ENCODE measurements around the gene BABAM2. TPM values are rescaled to one million over a fixed set of nuclear protein-coding genes. Genes with fewer than 3 reads are reported as not detected.

The BABAM2 gene
- total RNA-seq, 2 experiments from 2014 or later: 19.7 to 33.2 TPM

GRCh38 chr2:28296243-28296642, 405.7 kb downstream of the BABAM2 start:
- Histone ChIP-seq H3K4me2 (ENCODE audit: low read length) (no peak overlapping the region), H3K4me1 (ENCODE audit: insufficient read depth, low read length, poor library complexity, severe bottlenecking) (no peaks in the 10 kb centered on the region), H3K9me3 (ENCODE audit: low read length) (no peaks in the 10 kb centered on the region), H3K36me3 (ENCODE audit: insufficient read depth, low read length) (no peaks in the 10 kb centered on the region), H3K4me3 (ENCODE audit: low read depth, low read length, poor library complexity, severe bottlenecking) (no peak overlapping the region), H3K79me2 (ENCODE audit: insufficient read depth, low read depth, low read length) (no peaks in the 10 kb centered on the region), H3K27ac (ENCODE audit: low read depth, low read length, poor library complexity, severe bottlenecking) (no peak overlapping the region), H2AFZ (ENCODE audit: low read length) (no peak overlapping the region), H4K20me1 (ENCODE audit: insufficient read depth, low read length) (no peaks in the 10 kb centered on the region; the same call in 1 of the 2 replicates), H3K9me2 (ENCODE audit: insufficient read depth, low read length) (no peaks in the 10 kb centered on the region)
- ChIA-PET POLR2A (no interaction called here), CTCF (ENCODE audit: unreplicated experiment) (no interaction called here)
- BruUV-seq (replicated peaks): no TSS peak
- TF ChIP-seq EZH2phosphoT487 (IDR thresholded peaks at IDR 0.05; ENCODE audit: borderline replicate concordance, low read depth, low read length) (no peak), CTCF (conservative IDR thresholded peaks at IDR 0.05; ENCODE audit: low read length) (no peak)
- no peak for DNase-seq (ENCODE audit: low spot score)
- intact Hi-C loops (cut with micrococcal nuclease; ENCODE audit: unreplicated experiment): no loop called here

DNA sequence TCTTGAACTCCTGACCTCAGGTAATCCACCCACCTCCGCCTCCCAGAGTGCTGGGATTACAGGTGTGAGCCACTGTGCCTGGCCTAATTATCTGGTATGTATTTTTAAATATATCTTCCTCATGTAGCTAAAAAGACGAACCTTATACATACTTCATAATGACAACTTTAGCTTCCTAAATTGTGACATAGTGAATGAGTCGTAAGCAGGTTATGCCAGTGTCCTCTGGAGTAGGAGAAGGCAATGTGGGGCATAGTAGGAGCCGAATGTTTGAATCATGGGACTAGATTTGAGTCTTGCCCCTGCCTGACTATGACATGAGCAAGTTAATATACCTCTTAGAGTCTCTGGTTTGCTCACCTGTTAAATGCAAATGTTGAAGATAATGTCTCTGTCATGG, 406.4 kb downstream of the BABAM2 start:
- H2AFZ ChIP-seq (ENCODE audit: low read length): no peak overlapping the region
- intact Hi-C loops (cut with micrococcal nuclease; ENCODE audit: unreplicated experiment): no loop called here
- no TSS peak for BruUV-seq (replicated peaks)
- no peak overlapping the region for H3K4me2 ChIP-seq (ENCODE audit: low read length)
- POLR2A ChIA-PET: no interaction called here
- H3K36me3 ChIP-seq (ENCODE audit: insufficient read depth, low read length): no peaks in the 10 kb centered on the region
- no peaks in the 10 kb centered on the region for H3K9me3 ChIP-seq (ENCODE audit: low read length)
- no peaks in the 10 kb centered on the region; the same call in 1 of the 2 replicates for H4K20me1 ChIP-seq (ENCODE audit: insufficient read depth, low read length)
- TF ChIP-seq CTCF (conservative IDR thresholded peaks at IDR 0.05; ENCODE audit: low read length) (no peak), EZH2phosphoT487 (IDR thresholded peaks at IDR 0.05; ENCODE audit: borderline replicate concordance, low read depth, low read length) (no peak)
- no peaks in the 10 kb centered on the region for H3K9me2 ChIP-seq (ENCODE audit: insufficient read depth, low read length)
- H3K27ac ChIP-seq (ENCODE audit: low read depth, low read length, poor library complexity, severe bottlenecking): no peak overlapping the region
- CTCF ChIA-PET (ENCODE audit: unreplicated experiment): no interaction called here
- no peaks in the 10 kb centered on the region for H3K4me1 ChIP-seq (ENCODE audit: insufficient read depth, low read length, poor library complexity, severe bottlenecking)
- H3K4me3 ChIP-seq (ENCODE audit: low read depth, low read length, poor library complexity, severe bottlenecking): no peak overlapping the region
- DNase-seq (ENCODE audit: low spot score): no peak
- no peaks in the 10 kb centered on the region for H3K79me2 ChIP-seq (ENCODE audit: insufficient read depth, low read depth, low read length)

DNA sequence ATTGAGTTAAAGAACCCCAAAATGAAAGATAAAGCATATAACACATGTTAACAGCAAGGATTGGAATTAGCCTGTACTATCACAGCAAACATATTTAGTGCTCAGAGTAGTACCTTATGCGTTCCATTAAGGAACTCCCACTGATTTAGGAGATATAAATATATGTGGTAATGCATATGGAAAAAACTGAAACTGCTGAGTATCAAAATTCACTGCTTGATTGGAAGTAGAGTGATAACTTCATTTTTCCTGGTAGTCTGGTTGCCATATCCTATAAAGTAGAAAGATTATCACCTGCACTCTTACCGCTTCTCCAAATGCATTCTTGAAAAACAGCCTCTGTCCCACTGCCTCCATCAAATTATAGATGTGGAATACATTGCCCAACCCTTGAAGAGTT, 407.0 kb downstream of the BABAM2 start:
- TF ChIP-seq EZH2phosphoT487 (IDR thresholded peaks at IDR 0.05; ENCODE audit: borderline replicate concordance, low read depth, low read length) (no peak), CTCF (conservative IDR thresholded peaks at IDR 0.05; ENCODE audit: low read length) (no peak)
- POLR2A ChIA-PET: no interaction called here
- no peaks in the 10 kb centered on the region; the same call in 1 of the 2 replicates for H4K20me1 ChIP-seq (ENCODE audit: insufficient read depth, low read length)
- intact Hi-C loops (cut with micrococcal nuclease; ENCODE audit: unreplicated experiment): no loop called here
- DNase-seq (ENCODE audit: low spot score): no peak
- H3K27ac ChIP-seq (ENCODE audit: low read depth, low read length, poor library complexity, severe bottlenecking): no peak overlapping the region
- CTCF ChIA-PET (ENCODE audit: unreplicated experiment): no interaction called here
- H3K79me2 ChIP-seq (ENCODE audit: insufficient read depth, low read depth, low read length): no peaks in the 10 kb centered on the region
- no peak overlapping the region for H2AFZ ChIP-seq (ENCODE audit: low read length)
- H3K4me2 ChIP-seq (ENCODE audit: low read length): no peak overlapping the region
- H3K9me3 ChIP-seq (ENCODE audit: low read length): no peaks in the 10 kb centered on the region
- H3K4me1 ChIP-seq (ENCODE audit: insufficient read depth, low read length, poor library complexity, severe bottlenecking): no peaks in the 10 kb centered on the region
- no peaks in the 10 kb centered on the region for H3K36me3 ChIP-seq (ENCODE audit: insufficient read depth, low read length)
- no peak overlapping the region for H3K4me3 ChIP-seq (ENCODE audit: low read depth, low read length, poor library complexity, severe bottlenecking)
- H3K9me2 ChIP-seq (ENCODE audit: insufficient read depth, low read length): no peaks in the 10 kb centered on the region
- no TSS peak for BruUV-seq (replicated peaks)
